ENCODE data around the gene LCOR.

DNA sequence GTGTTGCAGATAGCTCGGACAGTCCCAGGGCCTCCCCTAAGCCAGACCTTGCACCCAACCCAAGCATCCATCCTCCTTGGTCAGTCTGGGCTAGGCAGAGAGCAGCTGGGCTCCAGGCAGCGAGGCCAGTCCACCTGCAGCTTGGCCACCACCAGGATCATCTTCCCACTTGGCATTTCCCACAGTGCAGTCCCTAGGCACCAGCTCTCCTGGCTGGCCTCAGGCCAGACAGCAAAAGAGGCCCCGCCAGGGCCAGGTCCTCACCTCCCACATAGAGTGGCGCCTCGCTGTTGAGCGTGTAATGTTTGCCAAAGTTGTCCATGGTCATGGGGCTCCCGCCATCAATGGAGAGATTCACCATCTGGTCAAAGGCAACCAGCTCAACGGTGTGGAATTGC is 171.7 kb downstream of the LCOR start:
- TF ChIP-seq CTCF (IDR thresholded peaks at IDR 0.05; ENCODE audit: low read depth, low read length), result no peak
- TF ChIP-seq, protein P1, sequence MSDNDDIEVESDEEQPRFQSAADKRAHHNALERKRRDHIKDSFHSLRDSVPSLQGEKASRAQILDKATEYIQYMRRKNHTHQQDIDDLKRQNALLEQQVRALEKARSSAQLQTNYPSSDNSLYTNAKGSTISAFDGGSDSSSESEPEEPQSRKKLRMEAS (IDR thresholded peaks at IDR 0.05; ENCODE audit: low read depth, low read length), result no peak
- TF ChIP-seq POLR2A (IDR thresholded peaks at IDR 0.05; ENCODE audit: extremely low read depth, insufficient read length), result no peak

Measured in NB4 (cell line).